HG02588 (cell line): Measurements from ENCODE around the gene AOPEP.

Source experiments
- ATAC-seq: cut with Tn5 transposase; IDR thresholded peaks from one replicate; pipeline ENCODE4 v1.9.1; 2021; ENCODE audit warnings: mild to moderate bottlenecking, moderate library complexity; ENCODE audit not compliant: unreplicated experiment

Gene AOPEP

GRCh38 chr9:95047452-95048224, 321.1 kb downstream of the AOPEP start:
- ATAC-seq: no peak

GRCh38 chr9:95048225-95049087, 322.0 kb downstream of the AOPEP start:
- no peak for ATAC-seq

DNA sequence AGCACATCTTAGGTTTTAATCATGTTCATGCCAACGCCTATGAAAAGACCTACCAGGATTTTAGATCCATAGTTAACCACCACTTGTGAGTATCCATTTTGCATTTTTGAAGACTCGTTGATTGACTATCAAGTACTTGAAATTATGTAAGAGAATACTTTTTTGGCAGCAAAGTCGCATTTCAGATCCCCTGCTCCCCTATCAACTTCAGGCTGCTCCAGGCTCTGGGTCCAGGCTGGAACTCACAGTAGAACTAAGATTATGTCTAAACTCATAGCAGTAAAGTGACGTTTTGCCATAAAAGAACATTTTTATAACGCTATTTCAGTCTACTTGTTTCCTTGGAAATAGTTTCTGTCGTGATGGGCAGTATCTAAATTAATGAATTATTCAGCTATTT, 323.3 kb downstream of the AOPEP start:
- ATAC-seq: no peak

- ATAC-seq: no peak
These were observed 327.4 kb downstream of the AOPEP start for GRCh38 chr9:95053611-95054570.

DNA sequence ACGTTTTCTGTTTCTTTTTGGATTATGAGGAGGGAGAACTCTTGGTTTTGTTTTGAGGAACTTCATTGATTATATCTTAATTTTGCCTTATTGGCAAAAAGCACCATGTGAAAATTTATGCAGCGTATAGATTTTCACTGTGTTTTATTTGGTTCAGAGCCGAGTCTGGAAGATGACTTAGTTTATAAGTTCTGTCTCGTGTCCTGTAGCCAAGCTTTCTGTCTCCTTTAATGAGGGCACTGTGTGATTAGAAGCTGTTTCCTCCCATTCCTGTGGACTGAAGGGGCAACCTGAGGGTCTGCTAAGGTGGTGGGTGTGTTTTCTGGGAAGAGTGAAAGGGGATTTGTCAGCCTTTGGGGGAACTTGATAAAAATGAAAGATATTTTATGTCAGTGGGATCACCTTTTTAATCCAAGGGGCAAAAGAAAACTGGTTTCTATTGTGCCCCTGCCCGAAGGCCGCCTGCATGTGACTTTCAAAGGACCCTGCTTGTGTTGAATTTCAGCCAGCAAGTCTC, 328.9 kb downstream of the AOPEP start:
- no peak for ATAC-seq

- no peak for ATAC-seq
These were observed 329.5 kb downstream of the AOPEP start for GRCh38 chr9:95055851-95056551.

DNA sequence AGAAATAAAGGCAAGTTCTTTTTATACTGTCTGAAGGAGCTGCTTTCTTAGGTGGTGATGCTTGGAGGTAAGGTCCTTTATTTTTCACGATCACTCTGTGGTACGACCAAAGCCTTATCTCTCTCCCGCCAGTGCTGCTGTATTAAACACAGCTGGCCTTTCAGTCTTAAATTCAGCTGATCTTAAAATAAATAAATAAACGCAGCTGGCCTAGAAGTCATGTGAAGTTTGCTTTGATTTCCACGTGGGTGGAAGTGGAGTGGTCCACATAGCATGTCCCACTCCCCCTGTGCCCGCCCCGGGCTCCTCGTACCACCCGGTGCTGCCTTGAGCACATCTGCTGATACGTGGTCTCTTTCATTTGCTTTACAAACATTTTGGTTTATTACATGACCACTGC, 330.6 kb downstream of the AOPEP start:
- ATAC-seq: no peak

GRCh38 chr9:95058121-95058785, 331.8 kb downstream of the AOPEP start:
- no peak for ATAC-seq

GRCh38 chr9:95058795-95059386, 332.4 kb downstream of the AOPEP start:
- ATAC-seq: no peak

- no peak for ATAC-seq
These were observed 333.7 kb downstream of the AOPEP start for GRCh38 chr9:95060234-95060633.

DNA sequence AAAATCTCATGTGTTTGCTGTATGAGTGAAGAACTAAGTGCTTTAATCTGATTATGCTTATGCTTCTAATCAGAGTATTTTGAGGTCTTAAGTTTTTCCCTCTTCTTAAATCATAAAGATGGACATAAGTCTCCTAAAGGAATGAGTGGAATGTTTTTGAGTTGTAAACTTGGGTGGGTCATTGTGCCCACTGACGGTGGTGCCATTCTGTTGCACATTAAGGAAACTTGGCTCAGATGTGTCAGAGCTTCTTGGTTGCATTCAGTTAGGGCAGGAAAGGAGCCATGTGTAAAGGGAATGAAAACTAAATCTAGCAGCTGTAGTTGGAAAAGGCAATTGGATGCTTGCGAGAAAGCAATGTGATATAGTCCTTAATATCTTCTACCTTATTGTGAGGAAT, 334.4 kb downstream of the AOPEP start:
- no peak for ATAC-seq

- no peak for ATAC-seq
These were observed 335.6 kb downstream of the AOPEP start for GRCh38 chr9:95061916-95062595.

- ATAC-seq: no peak
These were observed 336.1 kb downstream of the AOPEP start for GRCh38 chr9:95062596-95063065.

DNA sequence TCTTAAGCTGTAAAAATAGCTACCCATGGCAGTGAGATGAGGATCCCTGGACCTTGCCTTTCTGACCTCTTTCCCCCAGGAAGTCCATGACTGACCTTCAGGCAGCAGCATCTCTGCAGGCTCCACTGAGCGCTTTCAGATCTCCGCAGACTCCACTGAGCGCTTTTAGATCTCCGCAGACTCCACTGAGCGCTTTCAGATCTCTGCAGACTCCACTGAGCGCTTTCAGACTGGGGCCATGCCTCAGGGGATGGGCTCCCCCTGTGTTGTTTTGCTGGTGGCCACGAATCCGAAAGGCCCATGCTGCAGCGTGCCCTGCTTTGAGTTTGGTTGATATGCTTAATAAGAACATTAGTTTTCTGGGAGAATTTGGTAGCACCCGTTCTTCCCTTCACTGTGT, 336.8 kb downstream of the AOPEP start:
- ATAC-seq: no peak

DNA sequence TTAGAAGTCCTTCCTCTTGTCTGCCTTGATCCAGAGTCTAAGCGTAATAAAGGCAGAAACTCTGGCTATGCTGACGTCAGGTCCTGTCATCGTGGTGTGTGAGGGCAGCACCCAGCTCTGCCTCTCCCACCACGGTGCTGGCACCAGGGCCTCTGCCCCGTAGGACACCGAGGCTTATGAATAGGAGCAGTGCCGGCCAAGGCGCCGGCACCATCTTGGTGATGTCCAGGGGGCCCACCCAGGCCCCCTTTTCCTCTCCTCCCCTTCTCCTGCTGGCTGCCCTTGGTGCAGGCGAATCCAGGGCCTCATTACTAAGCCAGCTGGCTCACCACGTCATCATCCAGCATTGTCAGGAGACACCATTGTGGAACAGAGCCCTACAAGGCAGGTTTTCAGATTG, 338.7 kb downstream of the AOPEP start:
- no peak for ATAC-seq

GRCh38 chr9:95067057-95067456, 340.6 kb downstream of the AOPEP start:
- no peak for ATAC-seq

DNA sequence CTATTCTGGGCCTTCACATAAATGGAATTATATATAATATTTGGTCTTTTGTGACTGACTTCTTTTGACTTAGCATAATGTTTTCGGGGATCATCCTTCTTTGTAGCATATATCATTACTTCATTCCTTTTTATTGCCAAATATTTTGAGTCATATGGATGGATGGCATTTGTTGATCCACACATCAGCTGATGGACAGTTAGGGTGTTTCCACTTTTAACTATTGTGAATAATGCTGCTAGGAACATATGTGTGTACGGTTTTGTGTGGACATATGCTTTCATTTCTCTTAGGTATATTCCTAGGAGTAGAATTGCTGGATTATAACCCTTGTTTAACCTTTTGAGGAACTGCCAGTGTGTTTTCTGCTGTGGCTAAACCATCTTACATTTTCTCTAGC, 341.4 kb downstream of the AOPEP start:
- ATAC-seq: no peak

DNA sequence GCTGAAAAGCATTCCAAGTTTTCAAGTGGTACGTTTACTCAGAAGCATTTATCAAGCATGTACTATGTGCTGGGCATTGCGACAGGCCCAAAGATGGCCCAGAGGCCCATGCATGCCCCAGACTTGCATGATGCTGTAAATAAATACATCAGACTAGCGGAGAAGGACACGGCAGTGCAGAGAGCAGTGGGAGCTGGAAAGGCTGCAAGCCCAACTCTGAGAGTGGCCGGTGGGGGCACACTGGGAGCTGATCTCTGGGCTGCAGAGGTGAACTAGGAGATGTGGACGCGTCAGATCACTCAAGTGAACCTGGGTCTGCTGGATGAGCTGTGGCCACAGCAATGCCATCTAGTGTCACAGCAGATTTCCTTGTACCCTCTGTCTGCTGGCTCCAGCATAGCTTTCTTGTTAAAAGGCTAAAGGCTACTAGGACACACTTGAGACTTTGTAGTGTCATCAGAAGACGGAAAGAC, 344.1 kb downstream of the AOPEP start:
- ATAC-seq: no peak
